Sigmoid colon (tissue), 7 donors: ENCODE data around the gene HS1BP3. TPM values are rescaled to one million over a fixed set of nuclear protein-coding genes. Genes with fewer than 3 reads are reported as not detected.

ENCODE experiments used
- DNase-seq: peaks from one replicate; pipeline ENCODE4 v3.0.0-alpha.2; 2019
- H3K27ac ChIP-seq, 4 donors: fragments of 200-600 bp; sonication (generic); one replicate each; pipeline ENCODE4 v1.5.1; 2016 to 2019; ENCODE audit warnings: mild to moderate bottlenecking in 1 of 4
- H3K27me3 ChIP-seq, 3 donors: fragments of 200-600 bp; sonication (generic); one replicate each; pipeline ENCODE4 v1.5.1; 2019; ENCODE audit warnings: mild to moderate bottlenecking in 1 of 3
- H3K36me3 ChIP-seq, 4 donors: fragments of 200-600 bp; sonication (generic); one replicate each; pipeline ENCODE4 v1.5.1; 2016 to 2019
- H3K4me1 ChIP-seq, 4 donors: fragments of 200-600 bp; sonication (generic); one replicate each; pipeline ENCODE4 v1.5.1; 2017 to 2019
- H3K4me3 ChIP-seq, 4 donors: fragments of 200-600 bp; sonication (generic); one replicate each; pipeline ENCODE4 v1.5.1; 2017 to 2019; ENCODE audit warnings: mild to moderate bottlenecking in 2 of 4, moderate library complexity in 1 of 4
- H3K9me3 ChIP-seq, 4 donors: fragments of 200-600 bp in 3 of 4; sonication (generic) in 3 of 4; one replicate each; pipeline versions ENCODE4 v1.5.1 to v1.6.1; 2013 to 2019
- CTCF ChIP-seq, 4 experiments: fragments of 450-650 bp in 3 of 4; fragments of 200-600 bp in 1 of 4; IDR thresholded peaks; one replicate each; pipeline ENCODE4 v1.5.1; 2016 to 2019; ENCODE audit warnings: antibody characterized with exemption in 4 of 4, mild to moderate bottlenecking in 3 of 4, moderate library complexity in 2 of 4
- EP300 ChIP-seq, 4 donors: sonication (generic); formaldehyde crosslinking; IDR thresholded peaks; one replicate each; pipeline ENCODE4 v1.6.1; 2017; ENCODE audit warnings: antibody characterized with exemption in 4 of 4
- POLR2A ChIP-seq, 2 donors: fragments of 450-650 bp; IDR thresholded peaks; one replicate each; pipeline ENCODE4 v1.6.1; 2016; ENCODE audit warnings: antibody characterized with exemption in 2 of 2, mild to moderate bottlenecking in 2 of 2, moderate library complexity in 2 of 2
- POLR2AphosphoS5 ChIP-seq, 4 donors: sonication (generic); formaldehyde crosslinking; IDR thresholded peaks; one replicate each; pipeline ENCODE4 v1.6.1; 2017; ENCODE audit warnings: antibody characterized with exemption in 4 of 4
- WGBS, 2 donors: extraction: QIAGEN DNeasy Blood & Tissue Kit; methylation state at CpG; one replicate each; pipeline ENCODE4 v1.1.7; 2013; 5-methylcytosine and 5-hydroxymethylcytosine counted together
- intact Hi-C: fragments of 100-400 bp; cut with DNase I; formaldehyde crosslinking; loops from one replicate; pipeline ENCODE4 v1.15.1; 2023
- polyA plus RNA-seq, 3 donors: library from polyadenylated mRNA; stranded (reverse); fragments of 200-250 nt; gene quantifications; one replicate each; pipeline ENCODE4 v1.2.3, GENCODE V29; 2013
- total RNA-seq, 4 donors: library from RNA; depleted of rRNA; stranded (reverse); fragments of >200 nt; gene quantifications; one replicate each; pipeline ENCODE4 v1.1.0, GENCODE V29; 2016
- donor health status: healthy with polysubstance abuse.
- donor health status: Bipolar disorder and iron deficiency.
- donor health status: healthy.

Gene HS1BP3
- total and polyA plus RNA-seq, 7 donors = 25.2 to 54.6 (median 32.6) TPM

- peaks cover 13 to 25% (median 20%) of the 10 kb centered on the region in 4 donors for H3K36me3 ChIP-seq
- 36 to 55% methylated on average over 14 of the region's 14 CpGs for WGBS, 2 donors
- peak; percentile 69 to 82 (median 71) for TF ChIP-seq CTCF (IDR thresholded peaks at IDR 0.05)
- TF ChIP-seq POLR2A (IDR thresholded peaks at IDR 0.05) = peak; percentile 7 to 61
- peak; percentile 94 to 99 (median 96) for TF ChIP-seq EP300 (IDR thresholded peaks at IDR 0.05)
- TF ChIP-seq POLR2AphosphoS5 (IDR thresholded peaks at IDR 0.05) = peak; percentile 91 to 97 (median 94)
- intact Hi-C loops = loop anchor here (1.0 kb wide), 3 partner anchors 17 to 168 kb away; no protein-coding TSS in a partner anchor
- no peak overlapping the region for H3K4me3 ChIP-seq
- no peaks in the 10 kb centered on the region for H3K27me3 ChIP-seq
- peak overlapping the region; percentile 96 to 98 (median 98) for H3K27ac ChIP-seq
- H3K9me3 ChIP-seq = no peaks in the 10 kb centered on the region
- H3K4me1 ChIP-seq = peaks cover 0 to 94% (median 86%) of the 10 kb centered on the region in 4 donors
- DNase-seq = peak; percentile 100
Measured at GRCh38 chr2:20617892-20618467, 32.9 kb downstream of the HS1BP3 start.

- Histone ChIP-seq H3K36me3 (peaks cover 9 to 17% (median 13%) of the 10 kb centered on the region in 4 donors), H3K27ac (peak overlapping the region; percentile 96 to 98 (median 98)), H3K9me3 (no peaks in the 10 kb centered on the region), H3K4me1 (peaks cover 0 to 95% (median 94%) of the 10 kb centered on the region in 4 donors), H3K4me3 (no peak overlapping the region), H3K27me3 (no peaks in the 10 kb centered on the region)
- peak in 1 of 4 donors; percentile 53 for TF ChIP-seq EP300 (IDR thresholded peaks at IDR 0.05)
- peak; percentile 67 to 86 (median 78) for TF ChIP-seq POLR2AphosphoS5 (IDR thresholded peaks at IDR 0.05)
- TF ChIP-seq CTCF (IDR thresholded peaks at IDR 0.05) = no peak
- TF ChIP-seq POLR2A (IDR thresholded peaks at IDR 0.05) = peak; percentile 10 to 16
- WGBS, 2 donors = 49 to 51% methylated on average over 10 of the region's 10 CpGs
- DNase-seq = peak; percentile 96
- intact Hi-C loops = no loop called here
Measured at GRCh38 chr2:20617081-20617575, 33.8 kb downstream of the HS1BP3 start.

- H3K9me3 ChIP-seq = no peaks in the 10 kb centered on the region
- 95% methylated on average over 4 of the region's 4 CpGs for WGBS, 2 donors
- peak overlapping the region; percentile 96 to 98 (median 98) for H3K27ac ChIP-seq
- peak; percentile 69 for DNase-seq
- H3K36me3 ChIP-seq = peaks cover 6 to 10% (median 7%) of the 10 kb centered on the region in 4 donors
- peaks cover 0 to 99% (median 98%) of the 10 kb centered on the region in 4 donors for H3K4me1 ChIP-seq
- H3K4me3 ChIP-seq = no peak overlapping the region
- no peaks in the 10 kb centered on the region for H3K27me3 ChIP-seq
- TF ChIP-seq CTCF (IDR thresholded peaks at IDR 0.05) = no peak
- TF ChIP-seq POLR2A (IDR thresholded peaks at IDR 0.05) = no peak
- TF ChIP-seq EP300 (IDR thresholded peaks at IDR 0.05) = no peak
- intact Hi-C loops = no loop called here
Measured at GRCh38 chr2:20616341-20616871, 34.5 kb downstream of the HS1BP3 start.

GRCh38 chr2:20615466-20616241 is 35.2 kb downstream of the HS1BP3 start:
- peaks cover 0 to 2% (median under 1%) of the 10 kb centered on the region in 4 donors for H3K36me3 ChIP-seq
- WGBS, 2 donors = 82% methylated on average over 9 of the region's 9 CpGs
- H3K9me3 ChIP-seq = no peaks in the 10 kb centered on the region
- H3K4me1 ChIP-seq = peaks cover 0 to 99% (median 98%) of the 10 kb centered on the region in 4 donors
- peak overlapping the region; percentile 96 to 98 (median 98) for H3K27ac ChIP-seq
- H3K4me3 ChIP-seq = no peak overlapping the region
- TF ChIP-seq CTCF (IDR thresholded peaks at IDR 0.05) (no peak), EP300 (IDR thresholded peaks at IDR 0.05) (peak; percentile 19 to 85 (median 40)), POLR2A (IDR thresholded peaks at IDR 0.05) (no peak), POLR2AphosphoS5 (IDR thresholded peaks at IDR 0.05) (peak; percentile 29 to 55 (median 48))
- no peaks in the 10 kb centered on the region for H3K27me3 ChIP-seq
- DNase-seq = peak; percentile 86
- intact Hi-C loops = no loop called here
